SK-N-SH (cell line): ENCODE measurements around the gene MS4A10. TPM values are rescaled to one million over a fixed set of nuclear protein-coding genes. Genes with fewer than 3 reads are reported as not detected.

Source experiments
- CTCF ChIA-PET: fragments of 300-600, 350-600 bp; formaldehyde crosslinking; extraction: SDS; loops from one replicate; lab custom pipeline; 2021; lab: Yijun Ruan, JAX
- POLR2A ChIA-PET: fragments of 350-600 bp; sonication (Branson Sonifier 250); formaldehyde crosslinking; extraction: SDS; loops from one replicate; lab custom pipeline; 2020; ENCODE audit warnings: antibody characterized with exemption, inconsistent platforms; lab: Yijun Ruan, JAX
- DNase-seq: peaks from one replicate; pipeline ENCODE4 v3.0.0; 2012
- H2AFZ ChIP-seq: fragments of 200-600 bp; sonication (generic); 2 replicates; pipeline ENCODE4 v1.8.1; 2016; ENCODE audit warnings: antibody characterized with exemption, mild to moderate bottlenecking, low read depth
- H3F3A ChIP-seq: fragments of 200-600 bp; sonication (generic); replicated peaks from 2 replicates; pipeline ENCODE3; 2016; ENCODE audit warnings: antibody characterized with exemption, mild to moderate bottlenecking; ENCODE audit not compliant: insufficient read depth
- H3K27ac ChIP-seq, 2 experiments: fragments of 200-500 bp in 1 of 2; fragments of 200-600 bp in 1 of 2; sonication (Bioruptor generic) in 1 of 2; sonication (generic), shearing (Covaris generic) in 1 of 2; 2 replicates each; pipeline versions ENCODE4 v1.5.1 to v1.6.1; 2014 to 2016; ENCODE audit warnings: low read depth in 2 of 2, inconsistent platforms in 1 of 2, low read length in 1 of 2, mild to moderate bottlenecking in 1 of 2, mixed read lengths in 1 of 2
- H3K27me3 ChIP-seq: fragments of 200-600 bp; sonication (generic), shearing (Covaris generic); 2 replicates; pipeline ENCODE4 v1.6.1; 2016; ENCODE audit warnings: mixed run types; ENCODE audit not compliant: insufficient read depth
- H3K36me3 ChIP-seq, 2 experiments: fragments of 200-500 bp in 1 of 2; fragments of 200-600 bp in 1 of 2; sonication (Bioruptor generic) in 1 of 2; sonication (generic) in 1 of 2; replicated peaks in 1 of 2; 2 replicates each; pipeline versions ENCODE3 to v1.5.1; 2014 to 2016; ENCODE audit warnings: low read length in 1 of 2, mild to moderate bottlenecking in 1 of 2; ENCODE audit not compliant: insufficient read depth in 2 of 2, control insufficient read depth in 1 of 2
- H3K4me1 ChIP-seq, 2 experiments: fragments of 200-500 bp in 1 of 2; fragments of 200-600 bp in 1 of 2; sonication (Bioruptor generic) in 1 of 2; sonication (generic), shearing (Covaris generic) in 1 of 2; 2 replicates each; pipeline versions ENCODE4 v1.5.1 to v1.6.1; 2014 to 2016; ENCODE audit warnings: low read depth in 1 of 2, low read length in 1 of 2, mixed run types in 1 of 2; ENCODE audit not compliant: insufficient read depth in 2 of 2, control insufficient read depth in 1 of 2
- H3K4me2 ChIP-seq: fragments of 200-600 bp; sonication (generic), shearing (Covaris generic); 2 replicates; pipeline ENCODE4 v1.6.1; 2017; ENCODE audit warnings: mixed run types
- H3K4me3 ChIP-seq, 2 experiments: fragments of 200-500 bp in 1 of 2; fragments of 200-600 bp in 1 of 2; sonication (Bioruptor generic) in 1 of 2; sonication (generic), shearing (Covaris generic) in 1 of 2; 2 replicates each; pipeline versions ENCODE4 v1.5.1 to v1.8.1; 2014 to 2016; ENCODE audit warnings: low read depth in 2 of 2, inconsistent platforms in 1 of 2, low read length in 1 of 2, mild to moderate bottlenecking in 1 of 2, mixed read lengths in 1 of 2, moderate library complexity in 1 of 2
- H3K79me2 ChIP-seq: fragments of 200-600 bp; sonication (generic); 2 replicates; pipeline ENCODE4 v1.8.1; 2017; ENCODE audit warnings: mild to moderate bottlenecking; ENCODE audit not compliant: insufficient read depth
- H3K9ac ChIP-seq: fragments of 200-600 bp; sonication (generic); 2 replicates; pipeline ENCODE4 v1.6.1; 2017; ENCODE audit warnings: mixed run types
- H3K9me2 ChIP-seq: fragments of 200-600 bp; sonication (generic); 2 replicates; pipeline ENCODE4 v1.6.1; 2017; ENCODE audit warnings: mixed run types
- H3K9me3 ChIP-seq: fragments of 200-600 bp; sonication (generic); 2 replicates; pipeline ENCODE4 v1.6.1; 2017; ENCODE audit warnings: mixed run types, mild to moderate bottlenecking, moderate library complexity
- H4K20me1 ChIP-seq: fragments of 200-600 bp; sonication (generic); 2 replicates; pipeline ENCODE4 v1.6.1; 2017; ENCODE audit warnings: mild to moderate bottlenecking, mixed run types; ENCODE audit not compliant: insufficient read depth
- CTCF ChIP-seq: fragments of 200-600 bp; sonication (generic); IDR thresholded peaks from 2 replicates; pipeline ENCODE4 v1.6.1; 2017; ENCODE audit warnings: antibody characterized with exemption, mild to moderate bottlenecking, moderate library complexity
- FOXJ3 ChIP-seq: sonication (generic); formaldehyde crosslinking; IDR thresholded peaks from 2 replicates; pipeline ENCODE4 v1.5.1; 2020; ENCODE audit warnings: mild to moderate bottlenecking, missing genetic modification reagents
- GABPA ChIP-seq: IDR thresholded peaks from 2 replicates; pipeline ENCODE4 v1.4.0; 2012; ENCODE audit warnings: low read depth, mild to moderate bottlenecking
- JUND ChIP-seq: IDR thresholded peaks from 2 replicates; pipeline ENCODE4 v1.4.0; 2012
- MAX ChIP-seq: IDR thresholded peaks from 2 replicates; pipeline ENCODE4 v1.4.0; 2012; ENCODE audit warnings: low read depth
- MEF2A ChIP-seq: IDR thresholded peaks from 2 replicates; pipeline ENCODE4 v1.4.0; 2012; ENCODE audit warnings: low read depth, borderline replicate concordance
- MXI1 ChIP-seq: IDR thresholded peaks from 2 replicates; pipeline ENCODE4 v1.6.1; 2012; ENCODE audit warnings: mild to moderate bottlenecking, low read depth, low read length, improper control_type of control experiment
- NRF1 ChIP-seq: IDR thresholded peaks from 2 replicates; pipeline ENCODE4 v1.6.1; 2012; ENCODE audit warnings: low read depth, mild to moderate bottlenecking, low read length
- POLR2AphosphoS5 ChIP-seq: IDR thresholded peaks from 2 replicates; pipeline ENCODE4 v1.6.1; 2012; ENCODE audit warnings: low read depth, low read length
- RCOR1 ChIP-seq: fragments of 150-350 bp; IDR thresholded peaks from 2 replicates; pipeline ENCODE4 v1.6.1; 2017; ENCODE audit warnings: antibody characterized with exemption, low read length
- REST ChIP-seq: IDR thresholded peaks from 2 replicates; pipeline ENCODE4 v1.6.1; 2012; ENCODE audit warnings: mild to moderate bottlenecking, low read depth, low read length, moderate library complexity
- RXRA ChIP-seq: IDR thresholded peaks from 2 replicates; pipeline ENCODE4 v1.4.0; 2012; ENCODE audit warnings: low read depth, mild to moderate bottlenecking, borderline replicate concordance
- SMC3 ChIP-seq: IDR thresholded peaks from 2 replicates; pipeline ENCODE4 v1.6.1; 2012; ENCODE audit warnings: low read depth, low read length, improper control_type of control experiment
- TAF1 ChIP-seq: IDR thresholded peaks from 2 replicates; pipeline ENCODE4 v1.6.1; 2012; ENCODE audit warnings: low read depth, mild to moderate bottlenecking, low read length, moderate library complexity, borderline replicate concordance
- USF1 ChIP-seq: IDR thresholded peaks from 2 replicates; pipeline ENCODE4 v1.4.0; 2012; ENCODE audit warnings: low read depth, borderline replicate concordance
- USF2 ChIP-seq: fragments of 150-350 bp; IDR thresholded peaks from 2 replicates; pipeline ENCODE4 v1.6.1; 2017; ENCODE audit warnings: antibody characterized with exemption, low read length, low read depth, borderline replicate concordance
- YY1 ChIP-seq: IDR thresholded peaks from 2 replicates; pipeline ENCODE4 v1.4.0; 2012; ENCODE audit warnings: low read depth, mild to moderate bottlenecking
- WGBS: methylation state at CpG from one replicate; pipeline ENCODE4 v1.1.6; 2017; ENCODE audit warnings: low lambda C conversion rate; 5-methylcytosine and 5-hydroxymethylcytosine counted together
- polyA plus RNA-seq, 3 experiments: library from polyadenylated mRNA; depleted of rRNA; stranded (reverse); fragments of >200 nt; gene quantifications; 2 replicates each; pipeline ENCODE4 v1.2.3, GENCODE V29; 2012

The MS4A10 gene
- polyA plus RNA-seq, 1 of the 3 experiments (the other 2 are of a cell fraction) = not detected

GRCh38 chr11:60781286-60781980, 3.7 kb upstream of the MS4A10 start:
- H3K36me3 ChIP-seq = no peaks in the 10 kb centered on the region
- H3K9me2 ChIP-seq = no peaks in the 10 kb centered on the region
- CTCF ChIA-PET = interaction anchor here (1.9 kb wide), 1 partner anchor 18 kb away, joined by 8 read pairs; no protein-coding TSS in a partner anchor
- TF ChIP-seq REST (no peak), GABPA (no peak), JUND (no peak), RXRA (no peak), POLR2AphosphoS5 (no peak), CTCF (no peak), RCOR1 (no peak), USF1 (no peak), YY1 (no peak), TAF1 (no peak), SMC3 (no peak), FOXJ3 (CRISPR knock-in tag) (no peak), MAX (no peak), NRF1 (no peak), MEF2A (no peak), USF2 (no peak), MXI1 (no peak)
- DNase-seq = no peak
- no peak overlapping the region for H3K4me3 ChIP-seq
- H4K20me1 ChIP-seq = no peaks in the 10 kb centered on the region
- H3K27me3 ChIP-seq = no peaks in the 10 kb centered on the region
- no peak overlapping the region for H2AFZ ChIP-seq
- H3K9me3 ChIP-seq = no peaks in the 10 kb centered on the region
- peaks cover 0 to 6% of the 10 kb centered on the region in 2 experiments; a peak in 2 of 4 replicates for H3K4me1 ChIP-seq
- no peak overlapping the region for H3K27ac ChIP-seq
- POLR2A ChIA-PET = no interaction called here
- no peaks in the 10 kb centered on the region for H3F3A ChIP-seq
- no peak overlapping the region for H3K9ac ChIP-seq
- no peak overlapping the region for H3K4me2 ChIP-seq
- H3K79me2 ChIP-seq = no peaks in the 10 kb centered on the region
- 22% methylated on average over 7 of the region's 7 CpGs for WGBS
